Gastroesophageal sphincter (tissue), 4 donors: ENCODE measurements around the gene ZSWIM6. TPM values are rescaled to one million over a fixed set of nuclear protein-coding genes. Genes with fewer than 3 reads are reported as not detected.

Experiments used
- ATAC-seq: fragments of 150-250 bp; one replicate; pipeline ENCODE4 v1.9.1; 2016; ENCODE audit warnings: mild to moderate bottlenecking, moderate library complexity
- H3K27ac ChIP-seq, 4 donors: fragments of 200-600 bp; sonication (generic) in 3 of 4; 1 replicate in 3 of 4; 2 replicates in 1 of 4; pipeline ENCODE4 v1.5.1; 2016 to 2019
- H3K27me3 ChIP-seq: fragments of 200-600 bp; sonication (generic); one replicate; pipeline ENCODE4 v1.5.1; 2019
- H3K36me3 ChIP-seq, 2 donors: fragments of 200-600 bp; sonication (generic); one replicate each; pipeline ENCODE4 v1.5.1; 2019; ENCODE audit warnings: control low read depth in 1 of 2
- H3K4me1 ChIP-seq, 3 donors: fragments of 200-600 bp; sonication (generic); 1 replicate in 2 of 3; 2 replicates in 1 of 3; pipeline ENCODE4 v1.5.1; 2016 to 2019; ENCODE audit warnings: control low read depth in 2 of 3
- H3K4me3 ChIP-seq, 2 donors: fragments of 200-600 bp; sonication (generic); one replicate each; pipeline ENCODE4 v1.5.1; 2019; ENCODE audit warnings: mild to moderate bottlenecking in 1 of 2, moderate library complexity in 1 of 2
- H3K9me3 ChIP-seq, 3 donors: fragments of 200-600 bp; sonication (generic); one replicate each; pipeline ENCODE4 v1.5.1; 2017 to 2019; ENCODE audit warnings: control low read depth in 2 of 3
- EP300 ChIP-seq: sonication (generic); formaldehyde crosslinking; IDR thresholded peaks from one replicate; pipeline ENCODE4 v1.6.1; 2017; ENCODE audit warnings: antibody characterized with exemption, mild to moderate bottlenecking
- POLR2A ChIP-seq, 2 donors: fragments of 450-650 bp; IDR thresholded peaks; one replicate each; pipeline ENCODE4 v1.6.1; 2017; ENCODE audit warnings: antibody characterized with exemption in 2 of 2, mild to moderate bottlenecking in 2 of 2, moderate library complexity in 1 of 2
- POLR2AphosphoS5 ChIP-seq: sonication (generic); formaldehyde crosslinking; IDR thresholded peaks from one replicate; pipeline ENCODE4 v1.6.1; 2017; ENCODE audit warnings: antibody characterized with exemption
- WGBS, 2 donors: methylation state at CpG; one replicate each; pipeline ENCODE4 v1.1.5; 2018; ENCODE audit warnings: low coverage in 1 of 2; 5-methylcytosine and 5-hydroxymethylcytosine counted together
- total RNA-seq, 4 donors: library from RNA; depleted of rRNA; stranded (reverse); fragments of >200 nt; gene quantifications; one replicate each; pipeline ENCODE4 v1.1.0, GENCODE V29; 2016
- TF ChIP-seq, protein P1 (sequence below), 4 experiments: fragments of 200-600 bp in 2 of 4; fragments of 450-650 bp in 2 of 4; sonication (generic) in 1 of 4; IDR thresholded peaks; one replicate each; pipeline ENCODE4 v1.5.1; 2017 to 2019; ENCODE audit warnings: antibody characterized with exemption in 4 of 4, mild to moderate bottlenecking in 2 of 4, moderate library complexity in 2 of 4

The ZSWIM6 gene
- total RNA-seq, 4 donors from 2014 or later: 8.9 to 20.9 (median 12.3) TPM

DNA sequence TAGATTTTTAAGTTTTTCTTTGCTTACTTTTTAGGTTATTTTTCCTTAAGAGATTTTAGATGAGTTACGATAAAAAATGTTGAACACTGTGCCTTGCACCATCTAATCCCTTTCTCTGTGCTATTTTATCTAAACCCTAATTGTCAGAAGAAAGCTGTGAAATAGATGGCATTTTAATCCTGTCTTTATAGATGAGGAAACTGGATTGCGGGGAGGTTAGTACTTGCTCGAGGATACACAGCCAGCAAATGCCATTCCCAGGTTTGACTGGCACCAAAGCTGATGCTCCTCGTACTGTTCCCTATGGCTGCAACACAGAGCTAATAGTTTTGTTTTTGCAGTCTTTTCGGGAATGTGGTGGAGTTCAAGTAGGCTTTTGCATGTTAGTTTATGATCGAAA, 82.7 kb downstream of the ZSWIM6 start:
- Histone ChIP-seq H3K27ac (no peak overlapping the region), H3K4me3 (no peak overlapping the region), H3K9me3 (no peaks in the 10 kb centered on the region), H3K4me1 (peaks cover 0 to 51% (median 0%) of the 10 kb centered on the region in 3 donors), H3K27me3 (no peaks in the 10 kb centered on the region), H3K36me3 (no peaks in the 10 kb centered on the region)
- TF ChIP-seq, protein P1, sequence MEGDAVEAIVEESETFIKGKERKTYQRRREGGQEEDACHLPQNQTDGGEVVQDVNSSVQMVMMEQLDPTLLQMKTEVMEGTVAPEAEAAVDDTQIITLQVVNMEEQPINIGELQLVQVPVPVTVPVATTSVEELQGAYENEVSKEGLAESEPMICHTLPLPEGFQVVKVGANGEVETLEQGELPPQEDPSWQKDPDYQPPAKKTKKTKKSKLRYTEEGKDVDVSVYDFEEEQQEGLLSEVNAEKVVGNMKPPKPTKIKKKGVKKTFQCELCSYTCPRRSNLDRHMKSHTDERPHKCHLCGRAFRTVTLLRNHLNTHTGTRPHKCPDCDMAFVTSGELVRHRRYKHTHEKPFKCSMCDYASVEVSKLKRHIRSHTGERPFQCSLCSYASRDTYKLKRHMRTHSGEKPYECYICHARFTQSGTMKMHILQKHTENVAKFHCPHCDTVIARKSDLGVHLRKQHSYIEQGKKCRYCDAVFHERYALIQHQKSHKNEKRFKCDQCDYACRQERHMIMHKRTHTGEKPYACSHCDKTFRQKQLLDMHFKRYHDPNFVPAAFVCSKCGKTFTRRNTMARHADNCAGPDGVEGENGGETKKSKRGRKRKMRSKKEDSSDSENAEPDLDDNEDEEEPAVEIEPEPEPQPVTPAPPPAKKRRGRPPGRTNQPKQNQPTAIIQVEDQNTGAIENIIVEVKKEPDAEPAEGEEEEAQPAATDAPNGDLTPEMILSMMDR (IDR thresholded peaks at IDR 0.05): no peak
- TF ChIP-seq POLR2AphosphoS5 (no peak), EP300 (no peak), POLR2A (IDR thresholded peaks at IDR 0.05) (no peak)
- WGBS, 2 donors: 82 to 85% methylated on average over 6 of the region's 6 CpGs
- no peak for ATAC-seq

DNA sequence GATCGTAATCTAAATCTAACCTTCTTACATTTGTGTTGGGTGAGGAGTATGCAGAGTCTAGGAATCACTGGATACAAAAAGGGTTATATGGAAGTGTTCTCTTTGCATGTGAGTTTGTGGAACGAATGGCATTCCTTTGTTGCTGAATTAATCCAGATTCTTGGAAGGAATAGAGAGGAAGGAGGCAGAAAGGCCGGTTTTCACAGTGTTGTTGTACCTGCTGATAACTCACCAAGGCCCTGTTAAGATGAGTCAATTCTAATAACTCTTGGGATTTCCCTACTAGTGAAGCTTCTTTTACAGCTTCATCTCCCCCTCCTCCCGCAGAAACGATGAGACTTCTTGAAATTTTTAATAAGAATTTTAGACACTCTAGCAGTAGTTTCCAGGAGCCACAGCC, 84.0 kb downstream of the ZSWIM6 start:
- Histone ChIP-seq H3K9me3 (no peaks in the 10 kb centered on the region), H3K4me3 (no peak overlapping the region), H3K4me1 (peaks cover 0 to 40% (median 0%) of the 10 kb centered on the region in 3 donors), H3K27ac (no peak overlapping the region), H3K27me3 (no peaks in the 10 kb centered on the region), H3K36me3 (no peaks in the 10 kb centered on the region)
- ATAC-seq: no peak
- WGBS, 2 donors: 43 to 51% methylated on average over 5 of the region's 5 CpGs
- no peak for TF ChIP-seq EP300
- no peak for TF ChIP-seq POLR2A (IDR thresholded peaks at IDR 0.05)
- TF ChIP-seq, protein P1 (IDR thresholded peaks at IDR 0.05): no peak
- TF ChIP-seq POLR2AphosphoS5: no peak

DNA sequence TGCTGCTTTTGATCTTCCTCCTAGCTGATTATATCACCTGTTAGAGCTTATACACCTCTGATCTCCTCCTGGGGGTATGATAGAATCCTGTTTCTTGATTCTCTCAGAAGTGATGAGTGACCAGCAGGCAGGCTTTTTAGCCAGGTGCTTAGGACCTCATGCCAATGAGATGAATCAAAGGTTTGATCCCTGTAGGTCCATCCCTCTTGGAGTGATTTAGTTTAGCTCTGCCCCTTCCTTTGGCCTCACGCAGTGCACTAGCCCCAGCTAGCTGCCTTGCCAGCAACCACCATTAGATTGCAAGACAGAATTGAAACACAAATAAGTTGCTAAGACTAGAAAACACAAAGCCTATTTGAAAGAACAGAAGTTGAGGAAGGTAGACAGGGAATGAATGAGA, 84.4 kb downstream of the ZSWIM6 start:
- no peak overlapping the region for H3K4me3 ChIP-seq
- no peaks in the 10 kb centered on the region for H3K9me3 ChIP-seq
- no peak for ATAC-seq
- WGBS, 2 donors: 80% methylated on average over 1 of the region's 1 CpG; no CpG with 5 or more reads in 1 of the 2 donors
- H3K27ac ChIP-seq: no peak overlapping the region
- no peaks in the 10 kb centered on the region for H3K36me3 ChIP-seq
- H3K27me3 ChIP-seq: no peaks in the 10 kb centered on the region
- TF ChIP-seq POLR2A (IDR thresholded peaks at IDR 0.05) (no peak), POLR2AphosphoS5 (no peak), EP300 (no peak)
- TF ChIP-seq, protein P1 (IDR thresholded peaks at IDR 0.05): no peak
- peaks cover 0 to 40% (median 0%) of the 10 kb centered on the region in 3 donors for H3K4me1 ChIP-seq

DNA sequence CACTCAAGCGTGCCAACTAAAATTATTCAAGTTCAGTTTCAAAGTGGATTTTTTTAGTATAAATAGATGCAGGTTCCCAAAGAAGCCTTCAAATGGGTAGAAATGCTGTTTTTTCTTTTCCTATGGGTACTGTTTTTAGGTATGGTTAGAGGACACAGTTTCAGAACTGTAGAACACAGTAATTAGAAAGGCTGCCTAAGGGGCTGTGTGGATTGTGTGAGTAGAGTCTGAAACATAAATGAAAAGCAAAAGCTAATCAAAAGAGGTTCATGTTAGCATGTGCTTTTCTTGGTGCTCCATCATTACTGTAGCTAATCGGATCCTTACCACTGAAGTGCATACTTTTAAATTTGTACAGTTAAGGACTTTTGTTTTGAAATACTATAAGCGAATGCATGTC, 85.3 kb downstream of the ZSWIM6 start:
- Histone ChIP-seq H3K9me3 (no peaks in the 10 kb centered on the region), H3K4me1 (peaks cover 0 to 40% (median 0%) of the 10 kb centered on the region in 3 donors), H3K4me3 (no peak overlapping the region), H3K27me3 (no peaks in the 10 kb centered on the region), H3K27ac (no peak overlapping the region), H3K36me3 (no peaks in the 10 kb centered on the region)
- WGBS, 2 donors: 65 to 71% methylated on average over 3 of the region's 3 CpGs
- ATAC-seq: no peak
- TF ChIP-seq POLR2A (IDR thresholded peaks at IDR 0.05) (no peak), POLR2AphosphoS5 (no peak), EP300 (no peak)
- TF ChIP-seq, protein P1 (IDR thresholded peaks at IDR 0.05): no peak

DNA sequence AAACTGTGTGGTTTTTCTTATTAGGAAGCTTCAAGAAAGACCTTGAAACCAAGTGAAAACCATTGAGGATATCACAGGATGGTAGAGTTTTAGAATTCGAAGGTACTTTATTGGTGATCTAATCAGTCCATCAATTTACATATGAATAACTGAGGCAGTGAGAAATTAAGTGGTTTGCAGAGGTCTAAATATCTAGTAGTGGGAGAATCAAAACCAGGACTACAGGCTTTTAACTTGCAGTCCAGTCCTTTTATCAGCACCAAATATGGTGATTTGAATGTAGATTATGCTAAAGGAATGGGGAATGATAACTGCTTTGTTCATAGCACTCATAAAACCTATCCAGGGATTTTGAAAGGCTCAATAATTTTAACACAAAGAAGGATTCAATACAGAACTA, 85.8 kb downstream of the ZSWIM6 start:
- H3K27me3 ChIP-seq: no peaks in the 10 kb centered on the region
- ATAC-seq: no peak
- H3K36me3 ChIP-seq: no peaks in the 10 kb centered on the region
- TF ChIP-seq, protein P1 (IDR thresholded peaks at IDR 0.05): no peak
- TF ChIP-seq EP300 (no peak), POLR2A (IDR thresholded peaks at IDR 0.05) (no peak), POLR2AphosphoS5 (no peak)
- no peak overlapping the region for H3K4me3 ChIP-seq
- peaks cover 0 to 40% (median 0%) of the 10 kb centered on the region in 3 donors for H3K4me1 ChIP-seq
- WGBS, 2 donors: 77 to 78% methylated on average over 1 of the region's 1 CpG
- no peak overlapping the region for H3K27ac ChIP-seq
- H3K9me3 ChIP-seq: no peaks in the 10 kb centered on the region
